HAP-1 (cell line): Measurements from ENCODE around the gene TOR1B.

ENCODE experiments used
- DNase-seq, 2 experiments: peaks; one replicate each; pipeline ENCODE4 v3.0.0-alpha.2; 2016 to 2020; ENCODE audit warnings: low spot score in 2 of 2
- H3K27me3 ChIP-seq: fragments of 250-450 bp; sonication (Bioruptor Pico); 2 replicates; pipeline ENCODE4 v1.5.1; 2020; ENCODE audit warnings: low read depth, mild to moderate bottlenecking, moderate library complexity
- H3K36me3 ChIP-seq: fragments of 250-450 bp; sonication (Bioruptor Pico); replicated peaks from 2 replicates; pipeline ENCODE4 v1.5.1; 2020; ENCODE audit warnings: mild to moderate bottlenecking
- H3K4me1 ChIP-seq: fragments of 250-450 bp; sonication (Bioruptor Pico); 2 replicates; pipeline ENCODE4 v1.5.1; 2020; ENCODE audit warnings: mild to moderate bottlenecking
- H3K4me3 ChIP-seq: fragments of 250-450 bp; sonication (Bioruptor Pico); 2 replicates; pipeline ENCODE4 v1.5.1; 2020; ENCODE audit warnings: mild to moderate bottlenecking, moderate library complexity
- H3K9me3 ChIP-seq: fragments of 250-450 bp; sonication (Bioruptor Pico); 2 replicates; pipeline ENCODE4 v1.5.1; 2020; ENCODE audit warnings: mild to moderate bottlenecking, moderate library complexity
- in situ Hi-C: fragments of 300-500 bp; cut with MboI; formaldehyde crosslinking; loops from 3 replicates; pipeline ENCODE4 v1.14.3; 2020; ENCODE audit warnings: low sequenced_read_pairs, inconsistent platforms, mixed read lengths

Gene TOR1B

GRCh38 chr9:129834489-129835127, 31.6 kb downstream of the TOR1B start:
- Histone ChIP-seq H3K4me1 (peaks cover 9% of the 10 kb centered on the region), H3K36me3 (peaks cover 33% of the 10 kb centered on the region), H3K4me3 (peak overlapping the region; percentile 84), H3K27me3 (no peaks in the 10 kb centered on the region), H3K9me3 (no peaks in the 10 kb centered on the region)
- in situ Hi-C loops, result no loop called here
- DNase-seq, result no peak

GRCh38 chr9:129835128-129835859, 32.3 kb downstream of the TOR1B start, which contains the start of the genes C9orf78 and USP20:
Gene C9orf78, minus strand, starts transcription at chr9:129835275. Its CDS starts 54 bp downstream, at chr9:129835221.
Gene USP20, plus strand, starts transcription at chr9:129835458. Its CDS starts 17,098 bp downstream, at chr9:129852556.
- peak; percentile 96 to 98 for DNase-seq
- in situ Hi-C loops, result no loop called here
- H3K27me3 ChIP-seq, result no peaks in the 10 kb centered on the region

GRCh38 chr9:129835860-129836223, 32.9 kb downstream of the TOR1B start:
- Histone ChIP-seq H3K9me3 (no peaks in the 10 kb centered on the region), H3K4me1 (peaks cover 9% of the 10 kb centered on the region), H3K36me3 (peaks cover 25% of the 10 kb centered on the region), H3K27me3 (no peaks in the 10 kb centered on the region), H3K4me3 (peak overlapping the region; percentile 84)
- DNase-seq, result peak; percentile 21 to 41
- in situ Hi-C loops, result no loop called here

More at GRCh38 chr9:129835128-129835859, 32.3 kb downstream of the TOR1B start, which contains the start of the genes C9orf78 and USP20:
- H3K4me1 ChIP-seq, result peaks cover 9% of the 10 kb centered on the region
- H3K4me3 ChIP-seq, result peak within 1 kb of the TSS; percentile 84
- H3K9me3 ChIP-seq, result no peaks in the 10 kb centered on the region
- H3K36me3 ChIP-seq, result peaks cover 30% of the 10 kb centered on the region

GRCh38 chr9:129836311-129837007, 33.5 kb downstream of the TOR1B start:
- Histone ChIP-seq H3K27me3 (no peaks in the 10 kb centered on the region), H3K4me1 (peaks cover 15% of the 10 kb centered on the region), H3K36me3 (peaks cover 19% of the 10 kb centered on the region), H3K4me3 (peak overlapping the region; percentile 84), H3K9me3 (no peaks in the 10 kb centered on the region)
- in situ Hi-C loops, result no loop called here
- no peak for DNase-seq

GRCh38 chr9:129838707-129839259, 35.8 kb downstream of the TOR1B start:
- in situ Hi-C loops, result no loop called here
- peaks cover 16% of the 10 kb centered on the region for H3K4me1 ChIP-seq
- no peaks in the 10 kb centered on the region for H3K9me3 ChIP-seq
- no peaks in the 10 kb centered on the region for H3K27me3 ChIP-seq
- DNase-seq, result no peak
- no peak overlapping the region for H3K4me3 ChIP-seq
- no peaks in the 10 kb centered on the region for H3K36me3 ChIP-seq

- Histone ChIP-seq H3K27me3 (no peaks in the 10 kb centered on the region), H3K4me1 (peaks cover 11% of the 10 kb centered on the region), H3K4me3 (no peak overlapping the region), H3K36me3 (no peaks in the 10 kb centered on the region), H3K9me3 (no peaks in the 10 kb centered on the region)
- in situ Hi-C loops, result no loop called here
- no peak for DNase-seq
These were observed 36.5 kb downstream of the TOR1B start for GRCh38 chr9:129839324-129840023.

- Histone ChIP-seq H3K4me1 (peaks cover 11% of the 10 kb centered on the region), H3K4me3 (no peak overlapping the region), H3K36me3 (no peaks in the 10 kb centered on the region), H3K9me3 (no peaks in the 10 kb centered on the region), H3K27me3 (no peaks in the 10 kb centered on the region)
- DNase-seq, result no peak
- in situ Hi-C loops, result no loop called here
These were observed 37.0 kb downstream of the TOR1B start for GRCh38 chr9:129840034-129840433.

- no peaks in the 10 kb centered on the region for H3K27me3 ChIP-seq
- H3K4me3 ChIP-seq, result no peak overlapping the region
- DNase-seq, result peak in 1 of 2 experiments; percentile 16
- H3K9me3 ChIP-seq, result no peaks in the 10 kb centered on the region
- peaks cover 9% of the 10 kb centered on the region for H3K4me1 ChIP-seq
- no peaks in the 10 kb centered on the region for H3K36me3 ChIP-seq
- in situ Hi-C loops, result no loop called here
These were observed 38.1 kb downstream of the TOR1B start for GRCh38 chr9:129841071-129841470.

GRCh38 chr9:129845373-129845772, 42.4 kb downstream of the TOR1B start:
- Histone ChIP-seq H3K4me3 (no peak overlapping the region), H3K36me3 (no peaks in the 10 kb centered on the region), H3K9me3 (no peaks in the 10 kb centered on the region), H3K27me3 (no peaks in the 10 kb centered on the region), H3K4me1 (peaks cover 7% of the 10 kb centered on the region; the same call in 1 of the 2 replicates)
- in situ Hi-C loops, result no loop called here
- no peak for DNase-seq

GRCh38 chr9:129848712-129849441, 45.9 kb downstream of the TOR1B start:
- DNase-seq, result no peak
- in situ Hi-C loops, result no loop called here
- no peak overlapping the region for H3K4me3 ChIP-seq
- no peaks in the 10 kb centered on the region for H3K4me1 ChIP-seq
- H3K27me3 ChIP-seq, result no peaks in the 10 kb centered on the region
- H3K9me3 ChIP-seq, result no peaks in the 10 kb centered on the region
- peaks cover 8% of the 10 kb centered on the region for H3K36me3 ChIP-seq

GRCh38 chr9:129849901-129850300, 46.9 kb downstream of the TOR1B start:
- H3K4me3 ChIP-seq, result no peak overlapping the region
- no peaks in the 10 kb centered on the region for H3K4me1 ChIP-seq
- peaks cover 8% of the 10 kb centered on the region for H3K36me3 ChIP-seq
- DNase-seq, result no peak
- H3K9me3 ChIP-seq, result no peaks in the 10 kb centered on the region
- no peaks in the 10 kb centered on the region for H3K27me3 ChIP-seq
- in situ Hi-C loops, result no loop called here

GRCh38 chr9:129850821-129851550, 48.0 kb downstream of the TOR1B start:
- H3K9me3 ChIP-seq, result no peaks in the 10 kb centered on the region
- in situ Hi-C loops, result no loop called here
- H3K4me3 ChIP-seq, result no peak overlapping the region
- no peak for DNase-seq
- H3K27me3 ChIP-seq, result no peaks in the 10 kb centered on the region
- no peaks in the 10 kb centered on the region for H3K4me1 ChIP-seq
- H3K36me3 ChIP-seq, result peaks cover 8% of the 10 kb centered on the region
